ENCODE results near the gene NCEH1.

DNA sequence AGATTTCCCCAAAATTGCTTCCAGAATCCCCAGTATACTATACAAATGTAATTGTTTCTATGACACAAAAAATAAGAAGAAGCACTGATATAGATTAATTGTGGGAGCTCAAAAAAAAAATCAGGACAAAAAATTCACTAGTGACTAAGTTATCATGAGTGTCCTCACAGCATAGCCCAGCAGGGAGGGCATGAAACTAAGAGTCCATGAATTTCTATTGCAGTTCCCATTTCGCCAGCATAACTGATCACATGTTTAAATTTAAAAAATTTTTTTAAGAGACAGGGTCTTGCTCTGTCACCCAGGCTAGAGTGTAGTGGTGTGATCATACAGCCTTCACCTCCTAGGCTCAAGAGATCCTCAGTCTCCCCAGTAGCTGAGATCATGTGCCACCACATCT lies 10.6 kb downstream of the NCEH1 start:
- TF ChIP-seq, protein P1, sequence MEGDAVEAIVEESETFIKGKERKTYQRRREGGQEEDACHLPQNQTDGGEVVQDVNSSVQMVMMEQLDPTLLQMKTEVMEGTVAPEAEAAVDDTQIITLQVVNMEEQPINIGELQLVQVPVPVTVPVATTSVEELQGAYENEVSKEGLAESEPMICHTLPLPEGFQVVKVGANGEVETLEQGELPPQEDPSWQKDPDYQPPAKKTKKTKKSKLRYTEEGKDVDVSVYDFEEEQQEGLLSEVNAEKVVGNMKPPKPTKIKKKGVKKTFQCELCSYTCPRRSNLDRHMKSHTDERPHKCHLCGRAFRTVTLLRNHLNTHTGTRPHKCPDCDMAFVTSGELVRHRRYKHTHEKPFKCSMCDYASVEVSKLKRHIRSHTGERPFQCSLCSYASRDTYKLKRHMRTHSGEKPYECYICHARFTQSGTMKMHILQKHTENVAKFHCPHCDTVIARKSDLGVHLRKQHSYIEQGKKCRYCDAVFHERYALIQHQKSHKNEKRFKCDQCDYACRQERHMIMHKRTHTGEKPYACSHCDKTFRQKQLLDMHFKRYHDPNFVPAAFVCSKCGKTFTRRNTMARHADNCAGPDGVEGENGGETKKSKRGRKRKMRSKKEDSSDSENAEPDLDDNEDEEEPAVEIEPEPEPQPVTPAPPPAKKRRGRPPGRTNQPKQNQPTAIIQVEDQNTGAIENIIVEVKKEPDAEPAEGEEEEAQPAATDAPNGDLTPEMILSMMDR (IDR thresholded peaks at IDR 0.05) = no peak
- TF ChIP-seq POLR2AphosphoS5 (IDR thresholded peaks at IDR 0.05) (no peak), POLR2A (IDR thresholded peaks at IDR 0.05) (no peak)
